RPMI8226 (cell line): ENCODE measurements around the gene COA3.

Experiments used
- DNase-seq: peaks from one replicate; pipeline ENCODE4 v3.0.0-alpha.2; 2015

Gene COA3

DNA sequence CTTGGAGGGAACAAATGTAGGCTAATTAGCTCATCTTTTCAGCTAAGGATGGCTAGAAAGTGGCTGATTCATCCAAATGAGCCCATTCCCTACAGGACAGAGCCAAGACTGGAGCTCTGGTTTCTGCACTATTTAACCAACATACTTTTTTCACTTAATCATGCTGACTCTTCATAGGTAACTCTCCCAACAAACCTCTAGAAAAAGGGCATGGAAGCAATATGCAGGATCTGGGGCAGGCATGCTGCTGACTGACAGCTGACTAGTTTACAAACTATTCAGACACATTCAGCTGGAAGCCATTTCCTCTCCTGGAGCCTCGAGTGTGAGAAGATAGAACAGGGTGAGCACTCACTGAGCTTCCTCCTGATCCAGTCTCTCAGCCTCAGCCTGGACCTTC is 19.4 kb upstream of the COA3 start:
- DNase-seq, result no peak

DNA sequence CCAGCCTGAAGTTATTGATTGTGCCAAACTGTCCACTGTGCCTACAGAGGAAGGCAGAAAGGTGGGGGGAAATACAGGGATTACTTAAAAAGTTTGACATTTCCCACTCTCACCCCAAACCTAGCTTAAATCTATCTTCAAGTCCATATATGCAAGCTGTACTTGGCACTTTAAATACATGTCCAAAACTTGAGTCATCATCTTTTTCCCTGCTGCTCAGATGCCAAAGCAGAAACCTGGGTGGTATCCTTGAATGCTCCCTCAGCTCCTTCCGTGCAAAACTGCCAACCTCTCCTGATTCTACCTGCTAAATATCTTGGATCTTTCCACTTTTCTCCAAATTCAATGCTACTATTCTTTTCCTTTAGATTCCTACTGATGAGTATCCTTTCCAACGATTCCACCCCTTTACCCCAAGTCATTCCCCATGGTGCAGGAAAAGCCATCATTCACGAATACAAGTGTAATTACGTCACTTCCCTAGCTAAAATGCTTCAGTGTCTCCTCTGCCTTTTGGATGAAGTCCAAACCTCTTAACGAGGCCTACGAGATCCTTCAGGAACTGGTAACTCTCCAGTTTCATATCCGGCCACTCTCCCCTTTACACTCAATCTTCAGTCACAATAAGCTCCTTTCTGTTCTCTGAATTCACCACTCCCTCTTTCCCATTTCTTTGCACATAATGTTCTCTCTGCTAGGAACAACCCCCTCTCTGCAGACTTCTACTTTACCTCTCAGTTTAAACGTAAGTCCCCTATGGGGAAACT is 16.3 kb upstream of the COA3 start:
- no peak for DNase-seq

GRCh38 chr17:42809250-42809649 is 10.7 kb upstream of the COA3 start:
- no peak for DNase-seq

GRCh38 chr17:42806249-42806648 is 7.7 kb upstream of the COA3 start:
- DNase-seq, result no peak

GRCh38 chr17:42804918-42805367 is 6.4 kb upstream of the COA3 start:
- DNase-seq, result no peak

- DNase-seq, result no peak
Measured at GRCh38 chr17:42803074-42803883, 4.8 kb upstream of the COA3 start.

GRCh38 chr17:42798011-42798382 is 507 bp downstream of the COA3 start:
- DNase-seq, result no peak

DNA sequence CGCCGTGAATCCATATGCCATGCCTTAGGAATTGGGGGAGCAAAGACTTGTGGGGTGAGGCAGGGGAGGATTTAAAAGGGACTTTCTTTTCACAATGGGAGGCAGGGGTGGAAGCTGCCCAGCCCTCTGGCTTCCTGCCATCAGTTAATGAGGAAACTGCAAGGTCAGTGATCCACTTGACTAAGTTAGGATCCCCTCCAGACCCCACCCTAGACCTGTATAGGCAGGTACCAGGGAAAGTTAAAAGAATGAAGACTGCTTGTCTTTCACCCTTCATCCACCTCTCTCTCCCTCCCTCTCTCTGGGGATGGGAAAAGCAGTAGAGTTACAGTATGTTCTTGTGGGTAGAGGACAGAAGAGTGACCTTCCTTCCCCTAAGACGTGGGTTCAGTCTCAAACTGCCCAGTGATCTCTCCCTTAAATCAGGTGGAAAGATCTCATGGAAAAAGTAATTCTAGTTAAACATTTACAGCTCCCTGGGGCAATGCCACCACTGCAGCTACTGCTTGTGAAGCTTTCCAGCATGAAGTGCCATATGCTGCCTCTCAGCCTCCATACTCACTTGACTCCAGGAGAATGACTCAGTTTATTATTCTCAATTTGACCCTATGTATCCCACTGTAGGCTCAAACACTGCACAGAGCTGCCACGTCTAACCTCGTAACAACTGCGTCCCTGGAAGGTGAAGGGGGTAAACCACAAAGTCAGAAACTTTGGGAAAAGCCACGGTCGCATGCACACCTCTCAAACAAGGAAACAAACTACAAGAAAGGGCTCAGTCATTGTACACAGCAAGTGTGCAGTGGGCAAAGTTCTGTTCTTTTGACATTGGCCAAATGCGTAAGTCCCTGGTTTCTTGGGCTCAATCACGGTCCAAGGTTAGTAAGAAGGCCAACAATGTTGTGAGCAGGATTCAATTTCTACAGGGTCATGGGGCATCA is 1.2 kb downstream of the COA3 start:
- DNase-seq, result no peak

GRCh38 chr17:42796066-42796758 is 2.3 kb downstream of the COA3 start:
- no peak for DNase-seq

DNA sequence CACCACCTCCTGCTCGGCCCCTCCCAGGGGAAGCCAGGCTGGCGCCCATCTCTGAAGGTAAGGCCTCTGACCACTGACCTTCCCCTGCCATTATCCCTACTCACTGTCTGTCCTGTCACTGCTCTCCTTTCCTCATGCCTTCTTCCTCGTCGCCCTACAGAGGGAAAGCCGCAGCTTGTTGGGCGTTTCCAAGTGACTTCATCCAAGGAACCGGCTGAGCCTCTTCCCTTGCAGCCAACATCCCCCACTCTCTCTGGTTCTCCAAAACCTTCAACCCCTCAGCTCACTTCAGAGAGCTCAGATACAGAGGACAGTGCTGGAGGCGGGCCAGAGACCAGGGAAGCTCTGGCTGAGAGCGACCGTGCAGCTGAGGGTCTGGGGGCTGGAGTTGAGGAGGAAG is 3.0 kb downstream of the COA3 start:
- no peak for DNase-seq

DNA sequence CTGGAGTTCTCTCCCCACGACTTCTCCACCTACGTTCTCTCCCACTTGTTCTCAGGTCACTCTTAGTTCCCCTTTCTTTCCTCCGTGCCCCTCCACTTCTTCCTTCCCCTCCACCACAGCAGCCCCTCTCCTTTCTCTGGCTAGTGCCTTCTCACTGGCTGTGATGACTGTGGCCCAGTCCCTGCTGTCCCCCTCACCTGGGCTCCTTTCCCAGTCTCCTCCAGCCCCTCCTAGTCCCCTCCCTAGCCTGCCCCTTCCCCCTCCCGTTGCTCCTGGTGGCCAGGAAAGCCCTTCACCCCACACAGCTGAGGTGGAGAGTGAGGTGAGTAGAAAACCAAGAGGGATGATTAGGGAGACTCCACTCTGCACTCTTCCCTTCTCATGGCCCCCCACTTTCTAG is 3.4 kb downstream of the COA3 start:
- DNase-seq, result no peak

- no peak for DNase-seq
Measured at GRCh38 chr17:42792545-42792944, 6.0 kb downstream of the COA3 start.

- DNase-seq, result no peak
Measured at GRCh38 chr17:42791948-42792347, 6.6 kb downstream of the COA3 start.

GRCh38 chr17:42787266-42787665 is 11.2 kb downstream of the COA3 start:
- no peak for DNase-seq

GRCh38 chr17:42784811-42785592 is 13.5 kb downstream of the COA3 start:
- DNase-seq, result no peak

DNA sequence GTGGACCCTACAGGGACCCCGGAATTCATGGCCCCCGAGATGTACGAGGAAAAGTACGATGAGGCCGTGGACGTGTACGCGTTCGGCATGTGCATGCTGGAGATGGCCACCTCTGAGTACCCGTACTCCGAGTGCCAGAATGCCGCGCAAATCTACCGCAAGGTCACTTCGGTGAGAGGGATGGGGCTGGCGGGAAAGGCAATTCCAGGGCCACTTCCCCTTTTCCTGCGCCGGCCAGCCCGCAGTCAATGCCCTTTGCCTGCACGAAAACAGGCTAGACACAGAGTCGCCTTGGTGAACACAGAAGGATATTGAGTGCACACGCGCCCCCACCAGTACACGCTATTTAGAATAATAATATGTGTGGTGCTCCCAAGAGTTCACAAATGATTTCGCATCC is 14.1 kb downstream of the COA3 start:
- no peak for DNase-seq

DNA sequence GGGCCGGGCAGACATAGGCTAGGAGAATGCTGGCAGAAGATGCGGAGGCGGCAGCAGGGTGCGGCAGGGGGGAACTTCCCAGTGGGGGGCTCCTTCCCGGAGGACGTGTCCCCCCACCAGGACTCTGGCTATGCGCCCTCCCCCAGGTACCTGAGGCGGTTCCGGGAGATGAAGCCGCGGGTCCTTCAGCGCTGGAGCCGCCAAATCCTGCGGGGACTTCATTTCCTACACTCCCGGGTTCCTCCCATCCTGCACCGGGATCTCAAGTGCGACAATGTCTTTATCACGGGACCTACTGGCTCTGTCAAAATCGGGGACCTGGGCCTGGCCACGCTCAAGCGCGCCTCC is 14.7 kb downstream of the COA3 start:
- DNase-seq, result no peak

- no peak for DNase-seq
Measured at GRCh38 chr17:42783062-42783790, 15.3 kb downstream of the COA3 start.

DNA sequence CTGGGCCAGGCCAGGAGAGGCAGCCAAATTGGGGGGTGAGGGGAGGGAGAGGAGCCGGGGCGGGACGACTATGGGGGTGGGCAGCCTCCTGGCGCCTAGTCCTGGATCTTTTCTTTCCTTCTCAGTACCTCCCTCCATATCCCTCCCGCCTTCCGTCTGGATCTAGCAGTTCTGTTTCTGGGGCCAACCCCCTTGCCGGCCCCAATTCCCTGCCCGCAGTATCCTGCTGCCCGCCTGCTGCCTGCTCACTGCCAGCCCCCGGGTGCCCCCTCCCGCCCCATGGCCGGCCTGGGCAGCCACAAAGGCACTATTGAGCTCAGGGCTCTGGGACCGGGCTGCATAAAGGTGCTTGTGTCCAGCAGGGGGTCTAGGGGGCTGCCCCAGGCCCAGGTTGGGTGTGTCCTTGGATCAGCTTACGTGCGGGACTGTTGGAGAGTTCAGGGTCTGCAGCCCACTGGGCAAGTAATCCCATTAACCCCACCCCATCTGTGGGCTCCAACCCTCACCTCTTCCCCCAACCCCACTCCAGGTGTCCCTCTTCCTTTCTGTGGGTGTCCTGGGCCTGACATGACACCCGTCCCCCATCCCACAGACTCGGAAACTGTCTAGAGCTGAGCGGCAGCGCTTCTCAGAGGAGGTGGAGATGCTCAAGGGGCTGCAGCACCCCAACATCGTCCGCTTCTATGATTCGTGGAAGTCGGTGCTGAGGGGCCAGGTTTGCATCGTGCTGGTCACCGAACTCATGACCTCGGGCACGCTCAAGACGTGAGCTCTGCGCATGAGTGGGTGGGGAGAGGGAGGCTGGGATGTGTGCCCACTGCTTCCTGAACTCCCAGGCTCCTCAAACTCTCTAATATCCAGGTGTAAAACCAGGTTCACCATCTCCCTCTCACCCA is 16.1 kb downstream of the COA3 start:
- DNase-seq, result no peak

DNA sequence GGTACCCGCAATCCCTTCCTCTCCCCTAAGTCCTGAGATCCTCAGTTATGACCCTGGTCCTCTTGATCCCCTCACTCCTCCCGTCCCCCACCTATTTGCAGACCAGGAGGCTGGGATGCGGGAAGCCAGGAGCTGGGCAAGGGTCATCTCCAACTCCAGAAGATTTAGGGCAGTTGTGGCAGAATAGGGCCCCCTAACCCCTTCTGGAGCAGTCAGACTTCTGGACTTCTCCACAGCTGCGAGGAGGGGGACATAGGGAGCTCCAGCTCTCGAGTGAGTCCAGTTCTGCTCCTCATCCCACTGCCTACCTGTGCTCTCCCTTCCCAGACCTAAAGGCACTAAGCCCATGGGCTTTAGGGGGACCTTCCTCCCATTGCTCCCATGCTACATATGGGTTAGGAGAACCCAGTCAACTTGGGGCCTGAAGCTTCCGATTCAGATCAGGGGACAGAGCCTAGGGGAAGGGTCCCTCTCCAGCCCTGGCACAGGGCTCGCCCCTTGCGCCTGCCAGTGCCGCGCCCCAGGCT is 16.8 kb downstream of the COA3 start:
- no peak for DNase-seq
